ENCODE data around the gene SLCO1C1. TPM values are rescaled to one million over a fixed set of nuclear protein-coding genes. Genes with fewer than 3 reads are reported as not detected.

The SLCO1C1 gene
- polyA plus RNA-seq, 1 donor (not counting 4 experiments of a cell fraction or from before 2014, with no cell fraction given), result not detected

DNA sequence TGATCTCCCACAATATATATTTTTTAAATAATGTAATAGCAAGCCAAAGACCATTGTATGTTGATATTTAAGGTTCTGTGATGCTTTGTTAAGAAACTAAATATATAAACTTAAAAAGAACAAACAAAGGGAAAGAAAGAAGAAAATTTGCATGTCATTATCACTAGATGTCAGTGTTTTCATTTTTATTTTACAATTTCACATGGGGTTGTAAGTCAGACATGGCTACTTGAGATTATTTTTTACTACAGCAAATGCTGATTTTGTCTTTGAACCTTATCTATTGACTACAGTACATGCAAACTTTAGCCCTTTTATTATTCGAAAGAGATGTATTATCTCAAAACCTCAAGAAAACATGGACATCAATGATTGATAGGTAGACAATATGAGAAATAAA, 36.1 kb downstream of the SLCO1C1 start:
- no peak for TF ChIP-seq EZH2 (IDR thresholded peaks at IDR 0.05; ENCODE audit: low read length)
- TF ChIP-seq, protein P1, sequence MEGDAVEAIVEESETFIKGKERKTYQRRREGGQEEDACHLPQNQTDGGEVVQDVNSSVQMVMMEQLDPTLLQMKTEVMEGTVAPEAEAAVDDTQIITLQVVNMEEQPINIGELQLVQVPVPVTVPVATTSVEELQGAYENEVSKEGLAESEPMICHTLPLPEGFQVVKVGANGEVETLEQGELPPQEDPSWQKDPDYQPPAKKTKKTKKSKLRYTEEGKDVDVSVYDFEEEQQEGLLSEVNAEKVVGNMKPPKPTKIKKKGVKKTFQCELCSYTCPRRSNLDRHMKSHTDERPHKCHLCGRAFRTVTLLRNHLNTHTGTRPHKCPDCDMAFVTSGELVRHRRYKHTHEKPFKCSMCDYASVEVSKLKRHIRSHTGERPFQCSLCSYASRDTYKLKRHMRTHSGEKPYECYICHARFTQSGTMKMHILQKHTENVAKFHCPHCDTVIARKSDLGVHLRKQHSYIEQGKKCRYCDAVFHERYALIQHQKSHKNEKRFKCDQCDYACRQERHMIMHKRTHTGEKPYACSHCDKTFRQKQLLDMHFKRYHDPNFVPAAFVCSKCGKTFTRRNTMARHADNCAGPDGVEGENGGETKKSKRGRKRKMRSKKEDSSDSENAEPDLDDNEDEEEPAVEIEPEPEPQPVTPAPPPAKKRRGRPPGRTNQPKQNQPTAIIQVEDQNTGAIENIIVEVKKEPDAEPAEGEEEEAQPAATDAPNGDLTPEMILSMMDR (optimal IDR thresholded peaks at IDR 0.05 in 1 of 3, IDR thresholded peaks at IDR 0.05 in 1 of 3, conservative IDR thresholded peaks at IDR 0.05 in 1 of 3; ENCODE audit: extremely low read depth in 1 of 3, insufficient read depth in 2 of 3, low read length in 3 of 3), result no peak
- dilution Hi-C loops (cut with MboI; ENCODE audit: extremely low pct_ligation_motif_present, low sequenced_read_pairs), result no loop called here
- Histone ChIP-seq H3K9ac (ENCODE audit: control insufficient read depth, extremely low read depth, insufficient read depth, low read length) (no peak overlapping the region), H3K4me2 (ENCODE audit: control insufficient read depth, extremely low read depth, insufficient read depth, low read depth, low read length) (no peak overlapping the region), H3K27me3 (ENCODE audit: control insufficient read depth, extremely low read depth, insufficient read depth, low read length) (no peaks in the 10 kb centered on the region), H2AFZ (ENCODE audit: control insufficient read depth, low read length) (no peak overlapping the region), H3K79me2 (ENCODE audit: control insufficient read depth, insufficient read depth, low read length) (no peaks in the 10 kb centered on the region), H4K20me1 (ENCODE audit: control insufficient read depth, extremely low read depth, insufficient read depth, low read length) (no peaks in the 10 kb centered on the region), H3K9me3 (ENCODE audit: control insufficient read depth, low read depth, low read length) (no peaks in the 10 kb centered on the region), H3K36me3 (ENCODE audit: control insufficient read depth in 2 of 2, extremely low read depth in 1 of 2, insufficient read depth in 2 of 2, low read length in 2 of 2) (no peaks in the 10 kb centered on the region), H3K9me1 (ENCODE audit: control insufficient read depth, extremely low read depth, insufficient read depth, low read length) (no peaks in the 10 kb centered on the region), H3K4me3 (ENCODE audit: control insufficient read depth in 2 of 3, extremely low read depth in 1 of 3, insufficient read depth in 2 of 3, low read depth in 1 of 3, low read length in 3 of 3) (no peak overlapping the region), H3K4me1 (ENCODE audit: control insufficient read depth, extremely low read depth, insufficient read depth, low read length) (no peaks in the 10 kb centered on the region), H3K27ac (ENCODE audit: control insufficient read depth, insufficient read depth, low read length) (no peak overlapping the region)
- no peak for DNase-seq (ENCODE audit: low read depth, low spot score)
- no peak for FAIRE-seq

DNA sequence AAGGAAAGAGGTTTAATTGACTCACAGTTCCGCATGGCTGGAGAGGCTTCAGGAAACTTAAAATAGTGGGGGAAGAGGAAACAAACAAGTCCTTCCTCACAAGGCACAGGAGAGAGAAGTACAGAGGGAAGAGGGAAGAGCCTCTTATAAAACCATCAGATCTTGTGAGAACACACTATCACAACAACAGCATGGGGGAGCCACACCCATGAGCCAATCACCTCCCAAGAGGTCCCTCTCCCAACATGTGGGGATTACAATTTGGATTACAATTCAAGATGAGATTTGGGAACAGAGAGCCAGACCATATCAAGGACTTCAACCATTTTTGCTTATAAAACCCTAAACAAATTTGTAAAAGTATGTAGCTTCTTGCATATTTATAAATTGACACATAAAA, 45.8 kb downstream of the SLCO1C1 start:
- Histone ChIP-seq H3K4me3 (ENCODE audit: control insufficient read depth in 2 of 3, extremely low read depth in 1 of 3, insufficient read depth in 2 of 3, low read depth in 1 of 3, low read length in 3 of 3) (no peak overlapping the region), H3K9ac (ENCODE audit: control insufficient read depth, extremely low read depth, insufficient read depth, low read length) (no peak overlapping the region), H4K20me1 (ENCODE audit: control insufficient read depth, extremely low read depth, insufficient read depth, low read length) (no peaks in the 10 kb centered on the region), H3K9me3 (ENCODE audit: control insufficient read depth, low read depth, low read length) (no peaks in the 10 kb centered on the region), H3K27ac (ENCODE audit: control insufficient read depth, insufficient read depth, low read length) (no peak overlapping the region), H3K4me1 (ENCODE audit: control insufficient read depth, extremely low read depth, insufficient read depth, low read length) (no peaks in the 10 kb centered on the region), H3K27me3 (ENCODE audit: control insufficient read depth, extremely low read depth, insufficient read depth, low read length) (no peaks in the 10 kb centered on the region), H3K4me2 (ENCODE audit: control insufficient read depth, extremely low read depth, insufficient read depth, low read depth, low read length) (no peak overlapping the region), H3K9me1 (ENCODE audit: control insufficient read depth, extremely low read depth, insufficient read depth, low read length) (no peaks in the 10 kb centered on the region), H2AFZ (ENCODE audit: control insufficient read depth, low read length) (no peak overlapping the region), H3K79me2 (ENCODE audit: control insufficient read depth, insufficient read depth, low read length) (no peaks in the 10 kb centered on the region), H3K36me3 (ENCODE audit: control insufficient read depth in 2 of 2, extremely low read depth in 1 of 2, insufficient read depth in 2 of 2, low read length in 2 of 2) (no peaks in the 10 kb centered on the region)
- dilution Hi-C loops (cut with MboI; ENCODE audit: extremely low pct_ligation_motif_present, low sequenced_read_pairs), result no loop called here
- no peak for FAIRE-seq
- TF ChIP-seq EZH2 (IDR thresholded peaks at IDR 0.05; ENCODE audit: low read length), result no peak
- TF ChIP-seq, protein P1 (optimal IDR thresholded peaks at IDR 0.05 in 1 of 3, IDR thresholded peaks at IDR 0.05 in 1 of 3, conservative IDR thresholded peaks at IDR 0.05 in 1 of 3; ENCODE audit: extremely low read depth in 1 of 3, insufficient read depth in 2 of 3, low read length in 3 of 3), result no peak
- DNase-seq (ENCODE audit: low read depth, low spot score), result no peak
